Parathyroid adenoma (tissue), 2 donors: ENCODE measurements around the gene PLCH2.

Source experiments
- H2AFZ ChIP-seq: fragments of 300-600 bp; sonication (generic); one replicate; pipeline ENCODE4 v1.7.0; 2017; ENCODE audit warnings: antibody characterized with exemption, mild to moderate bottlenecking
- H3K27ac ChIP-seq: fragments of 300-600 bp; sonication (generic); one replicate; pipeline ENCODE4 v1.7.0; 2017
- H3K27me3 ChIP-seq: fragments of 300-600 bp; sonication (generic); one replicate; pipeline ENCODE4 v1.7.0; 2017; ENCODE audit warnings: low read length; ENCODE audit not compliant: control insufficient read depth, insufficient read depth
- H3K36me3 ChIP-seq: fragments of 300-600 bp; sonication (generic); one replicate; pipeline ENCODE4 v1.7.0; 2017; ENCODE audit warnings: low read length; ENCODE audit not compliant: control insufficient read depth, insufficient read depth
- H3K4me1 ChIP-seq: fragments of 300-600 bp; sonication (generic); one replicate; pipeline ENCODE4 v1.7.0; 2017; ENCODE audit warnings: control low read depth
- H3K4me2 ChIP-seq: fragments of 300-600 bp; sonication (generic); one replicate; pipeline ENCODE4 v1.7.0; 2017; ENCODE audit warnings: low read length
- H3K4me3 ChIP-seq: fragments of 300-600 bp; sonication (generic); one replicate; pipeline ENCODE4 v1.7.0; 2017; ENCODE audit warnings: low read depth, low read length
- H3K79me2 ChIP-seq: fragments of 300-600 bp; sonication (generic); one replicate; pipeline ENCODE4 v1.7.0; 2017; ENCODE audit warnings: control low read depth
- H3K9ac ChIP-seq: fragments of 300-600 bp; sonication (generic); one replicate; pipeline ENCODE4 v1.7.0; 2017; ENCODE audit warnings: mild to moderate bottlenecking
- H3K9me3 ChIP-seq: fragments of 300-600 bp; sonication (generic); one replicate; pipeline ENCODE4 v1.7.0; 2017; ENCODE audit warnings: low read length; ENCODE audit not compliant: control insufficient read depth
- CTCF ChIP-seq: fragments of 300-600 bp; sonication (generic); IDR thresholded peaks from one replicate; pipeline ENCODE4 v1.7.0; 2017; ENCODE audit warnings: antibody characterized with exemption, mild to moderate bottlenecking
- donor health status: primary hyperparathyroidism.

PLCH2 gene

GRCh38 chr1:2518528-2518927 is 42.4 kb downstream of the PLCH2 start:
- no peak overlapping the region for H3K9ac ChIP-seq
- H3K9me3 ChIP-seq, result no peaks in the 10 kb centered on the region
- H2AFZ ChIP-seq, result no peak overlapping the region
- no peaks in the 10 kb centered on the region for H3K79me2 ChIP-seq
- no peaks in the 10 kb centered on the region for H3K36me3 ChIP-seq
- H3K27me3 ChIP-seq, result no peaks in the 10 kb centered on the region
- no peak for TF ChIP-seq CTCF
- no peak overlapping the region for H3K27ac ChIP-seq
- no peaks in the 10 kb centered on the region for H3K4me1 ChIP-seq
- no peak overlapping the region for H3K4me3 ChIP-seq
- no peak overlapping the region for H3K4me2 ChIP-seq

- no peaks in the 10 kb centered on the region for H3K4me1 ChIP-seq
- no peaks in the 10 kb centered on the region for H3K27me3 ChIP-seq
- no peaks in the 10 kb centered on the region for H3K9me3 ChIP-seq
- H3K4me2 ChIP-seq, result no peak overlapping the region
- no peak overlapping the region for H2AFZ ChIP-seq
- H3K4me3 ChIP-seq, result no peak overlapping the region
- H3K27ac ChIP-seq, result no peak overlapping the region
- no peak overlapping the region for H3K9ac ChIP-seq
- peaks cover 4% of the 10 kb centered on the region for H3K79me2 ChIP-seq
- H3K36me3 ChIP-seq, result no peaks in the 10 kb centered on the region
- no peak for TF ChIP-seq CTCF
These were observed 43.1 kb downstream of the PLCH2 start for GRCh38 chr1:2519029-2519685.

GRCh38 chr1:2519729-2520128 is 43.6 kb downstream of the PLCH2 start:
- Histone ChIP-seq H3K4me2 (no peak overlapping the region), H2AFZ (no peak overlapping the region), H3K27ac (no peak overlapping the region), H3K9ac (no peak overlapping the region), H3K4me1 (no peaks in the 10 kb centered on the region), H3K4me3 (no peak overlapping the region), H3K36me3 (no peaks in the 10 kb centered on the region), H3K9me3 (no peaks in the 10 kb centered on the region), H3K27me3 (no peaks in the 10 kb centered on the region), H3K79me2 (peaks cover 8% of the 10 kb centered on the region)
- no peak for TF ChIP-seq CTCF

GRCh38 chr1:2520206-2520605 is 44.1 kb downstream of the PLCH2 start:
- Histone ChIP-seq H3K27ac (no peak overlapping the region), H3K27me3 (no peaks in the 10 kb centered on the region), H3K9ac (no peak overlapping the region), H3K4me1 (no peaks in the 10 kb centered on the region), H3K79me2 (peaks cover 13% of the 10 kb centered on the region), H3K36me3 (no peaks in the 10 kb centered on the region), H3K4me3 (no peak overlapping the region), H3K9me3 (no peaks in the 10 kb centered on the region), H3K4me2 (no peak overlapping the region), H2AFZ (no peak overlapping the region)
- no peak for TF ChIP-seq CTCF

- no peak overlapping the region for H3K4me3 ChIP-seq
- H3K79me2 ChIP-seq, result peaks cover 19% of the 10 kb centered on the region
- H3K9ac ChIP-seq, result no peak overlapping the region
- no peak overlapping the region for H2AFZ ChIP-seq
- H3K4me1 ChIP-seq, result no peaks in the 10 kb centered on the region
- no peak overlapping the region for H3K27ac ChIP-seq
- H3K27me3 ChIP-seq, result no peaks in the 10 kb centered on the region
- H3K36me3 ChIP-seq, result no peaks in the 10 kb centered on the region
- no peaks in the 10 kb centered on the region for H3K9me3 ChIP-seq
- H3K4me2 ChIP-seq, result no peak overlapping the region
- no peak for TF ChIP-seq CTCF
These were observed 44.7 kb downstream of the PLCH2 start for GRCh38 chr1:2520806-2521205.
